GM21526 (cell line): Measurements from ENCODE around the gene SAMD4A.

Experiments
- ATAC-seq: cut with Tn5 transposase; IDR thresholded peaks from one replicate; pipeline ENCODE4 v1.9.1; 2021; ENCODE audit warnings: moderate library complexity; ENCODE audit not compliant: unreplicated experiment, low FRiP score

The SAMD4A gene

GRCh38 chr14:54653712-54654469 lies 87.0 kb downstream of the SAMD4A start:
- ATAC-seq: no peak

DNA sequence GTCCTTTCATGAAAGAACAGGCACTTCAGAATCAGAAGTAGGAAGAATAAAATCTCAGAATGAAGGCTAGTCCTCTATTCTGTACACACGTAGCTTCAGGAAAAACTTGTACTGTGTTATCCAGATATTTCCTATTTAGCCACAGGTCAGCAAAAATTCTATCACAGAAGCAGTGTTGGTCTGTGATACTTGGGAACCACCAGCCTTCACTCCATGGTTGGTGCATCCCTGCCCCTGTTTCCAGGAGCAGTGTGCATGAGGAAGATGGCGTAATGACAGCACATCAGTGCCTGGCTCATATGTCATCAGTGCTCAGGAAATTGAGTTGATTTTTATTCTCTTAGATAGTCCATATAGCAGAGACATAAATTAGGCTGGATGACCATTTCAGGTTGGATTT lies 87.7 kb downstream of the SAMD4A start:
- no peak for ATAC-seq

- ATAC-seq: no peak
These were observed 91.9 kb downstream of the SAMD4A start for GRCh38 chr14:54658836-54659235.

- ATAC-seq: no peak
These were observed 92.4 kb downstream of the SAMD4A start for GRCh38 chr14:54659365-54659764.

- ATAC-seq: no peak
These were observed 93.7 kb downstream of the SAMD4A start for GRCh38 chr14:54660604-54661111.

DNA sequence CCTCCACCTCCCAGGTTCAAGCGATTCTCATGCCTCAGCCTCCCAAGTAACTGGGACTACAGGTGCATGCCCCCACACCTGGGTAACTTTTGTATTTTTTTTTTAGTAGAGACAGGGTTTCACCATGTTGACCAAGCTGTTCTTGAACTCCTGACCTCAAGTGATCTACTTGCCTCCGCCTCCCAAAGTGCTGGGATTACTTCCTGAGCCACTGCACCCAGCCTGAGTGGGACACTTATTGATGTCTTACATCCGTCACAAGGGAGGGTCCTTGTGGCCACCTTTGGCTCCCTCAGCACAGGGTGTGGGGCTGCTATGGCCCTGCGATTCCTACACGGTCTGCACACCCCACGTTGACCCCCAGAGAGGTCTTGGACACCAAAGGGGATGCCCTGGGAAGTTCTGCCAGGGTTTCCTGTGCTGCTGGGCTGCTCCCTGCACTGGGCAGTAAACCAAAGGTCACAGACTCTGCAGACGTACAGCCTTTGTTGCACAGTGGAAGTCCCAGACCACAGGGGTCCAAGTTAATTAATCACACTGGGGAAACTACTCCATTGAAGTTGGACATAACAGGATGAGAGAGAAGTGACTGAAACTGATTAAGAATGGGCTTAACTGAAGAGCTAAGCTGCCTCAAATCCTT lies 95.7 kb downstream of the SAMD4A start:
- ATAC-seq: no peak

DNA sequence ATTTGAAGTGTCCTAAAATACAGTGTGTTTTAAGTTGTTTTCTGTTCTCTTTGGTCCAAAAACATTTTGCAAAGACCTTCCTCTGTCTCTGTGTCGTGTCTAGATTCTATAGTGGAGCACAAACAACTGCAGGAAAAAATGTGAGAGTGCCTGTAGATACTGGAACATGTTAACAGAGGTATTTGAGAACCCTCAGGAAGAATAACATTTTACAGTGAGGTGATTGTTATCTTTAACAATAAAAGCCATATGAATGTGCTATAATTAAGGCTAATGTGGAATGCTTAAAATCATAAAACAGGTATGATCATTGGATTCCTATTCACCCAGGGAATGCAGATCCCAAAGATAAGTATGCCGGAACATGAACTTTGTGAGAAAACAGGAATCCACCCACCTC lies 98.0 kb downstream of the SAMD4A start:
- ATAC-seq: no peak

DNA sequence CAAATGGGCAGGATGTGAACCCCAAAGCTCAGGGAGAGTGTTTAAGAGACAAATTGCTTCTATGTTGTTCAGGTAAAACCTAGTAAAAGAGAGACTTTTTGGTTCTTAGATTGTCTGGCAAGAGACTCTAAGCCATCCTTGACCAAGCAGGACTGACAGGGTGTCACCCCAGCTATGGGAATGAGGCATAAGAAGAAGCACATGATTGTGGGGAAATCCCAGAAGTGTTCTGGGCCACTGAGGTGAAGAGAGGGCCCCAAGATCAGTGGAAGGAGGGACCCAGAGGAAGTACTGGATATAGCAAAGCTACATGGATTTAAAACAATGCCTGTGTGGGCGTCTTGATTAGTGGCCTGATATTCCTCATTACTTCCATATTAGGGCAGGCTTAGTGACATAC lies 99.0 kb downstream of the SAMD4A start:
- ATAC-seq: no peak

- no peak for ATAC-seq
These were observed 100.3 kb downstream of the SAMD4A start for GRCh38 chr14:54667026-54667744.

GRCh38 chr14:54667764-54668163 lies 100.8 kb downstream of the SAMD4A start:
- ATAC-seq: no peak

DNA sequence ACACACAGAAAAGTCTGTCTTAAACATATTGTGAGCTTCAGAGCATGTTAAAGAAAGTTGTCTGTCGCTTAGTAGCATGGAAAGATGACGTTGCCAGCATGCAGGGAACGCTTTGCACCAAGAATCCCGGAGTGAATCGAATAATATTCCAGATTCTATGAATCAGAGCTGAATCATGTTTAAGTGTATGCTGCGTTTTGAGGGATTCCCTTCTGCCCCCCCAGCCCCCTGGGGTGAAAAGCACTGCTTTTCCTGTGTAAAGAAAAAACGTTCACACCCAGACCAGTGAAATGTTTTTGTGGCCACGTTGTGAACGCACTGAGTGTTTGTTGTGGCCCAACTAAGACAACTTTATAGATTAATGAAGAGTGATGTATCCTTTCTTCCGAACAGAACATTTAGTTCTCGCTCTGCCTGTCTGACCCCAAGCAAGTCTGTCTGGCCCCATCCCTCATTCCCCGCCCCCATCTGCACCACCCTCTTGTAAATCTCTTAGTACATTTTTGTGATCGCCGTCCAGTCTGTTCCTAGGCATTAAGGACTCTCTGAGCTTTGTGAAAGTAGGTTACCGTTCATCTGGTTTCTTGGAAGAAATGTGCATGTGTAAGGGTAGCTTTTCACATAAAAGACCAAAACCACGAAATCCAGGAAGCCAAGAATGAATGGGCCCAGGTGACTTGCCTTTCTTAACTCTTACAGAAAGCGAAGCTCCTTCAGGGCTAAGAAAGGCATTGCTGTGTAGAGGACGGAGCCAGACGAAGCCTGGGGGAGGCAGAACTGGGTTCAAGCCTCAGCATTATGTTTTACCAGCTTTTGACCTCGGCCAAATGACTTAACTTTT lies 103.0 kb downstream of the SAMD4A start:
- ATAC-seq: no peak

GRCh38 chr14:54671537-54671936 lies 104.6 kb downstream of the SAMD4A start:
- ATAC-seq: no peak

GRCh38 chr14:54672181-54672580 lies 105.3 kb downstream of the SAMD4A start:
- no peak for ATAC-seq

DNA sequence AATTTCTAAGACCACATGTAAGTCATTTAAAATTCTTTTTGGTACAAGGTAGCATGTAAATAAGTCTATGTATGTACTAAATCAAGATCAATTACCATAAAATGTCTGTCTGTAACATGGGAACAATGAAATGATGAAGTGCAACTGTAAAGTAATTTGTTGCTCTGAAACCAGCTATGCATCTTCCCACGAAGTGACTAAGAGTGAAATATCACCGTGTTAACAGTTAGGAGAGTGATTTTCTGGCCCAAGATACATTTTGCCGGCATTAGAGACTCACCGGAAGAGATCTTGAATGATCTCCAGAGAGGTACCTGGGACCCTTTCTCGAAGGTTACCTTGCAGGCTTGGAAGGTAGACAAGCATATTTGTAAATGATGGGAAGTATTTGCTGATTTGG lies 105.8 kb downstream of the SAMD4A start:
- ATAC-seq: no peak

GRCh38 chr14:54673193-54674045 lies 106.5 kb downstream of the SAMD4A start:
- no peak for ATAC-seq

DNA sequence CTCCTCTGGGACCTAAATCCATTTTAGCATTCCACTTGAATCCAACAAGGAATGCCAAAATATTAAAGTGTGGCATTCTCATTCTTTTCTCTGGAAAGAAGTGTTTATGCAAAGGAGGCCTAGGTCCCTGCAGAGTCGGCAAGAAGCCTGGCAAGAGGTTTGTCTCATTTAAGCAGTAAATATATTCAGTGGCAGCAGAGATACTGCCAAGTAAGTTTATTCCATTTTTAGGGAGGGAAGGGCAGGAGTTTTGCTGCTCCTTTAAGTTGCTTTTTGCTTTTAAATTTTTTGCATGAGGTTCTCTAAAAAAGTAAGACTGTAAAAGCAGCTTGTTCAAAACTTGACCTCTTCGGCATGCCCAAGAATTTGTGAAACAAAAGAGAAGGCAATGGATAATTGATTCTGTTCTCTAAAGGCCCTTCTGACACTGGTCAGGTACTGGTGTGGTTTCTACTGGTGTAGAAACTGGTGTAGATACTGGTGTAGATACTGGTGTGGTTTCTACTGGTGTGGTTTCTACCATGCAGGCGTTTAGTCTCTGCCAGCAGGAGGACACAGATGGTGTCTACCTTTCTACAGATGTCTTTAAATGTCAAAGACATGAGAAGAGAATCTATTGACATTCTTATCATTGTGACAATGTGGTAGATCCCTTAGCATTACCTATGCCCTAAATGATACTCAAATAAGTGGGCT lies 107.3 kb downstream of the SAMD4A start:
- ATAC-seq: no peak

DNA sequence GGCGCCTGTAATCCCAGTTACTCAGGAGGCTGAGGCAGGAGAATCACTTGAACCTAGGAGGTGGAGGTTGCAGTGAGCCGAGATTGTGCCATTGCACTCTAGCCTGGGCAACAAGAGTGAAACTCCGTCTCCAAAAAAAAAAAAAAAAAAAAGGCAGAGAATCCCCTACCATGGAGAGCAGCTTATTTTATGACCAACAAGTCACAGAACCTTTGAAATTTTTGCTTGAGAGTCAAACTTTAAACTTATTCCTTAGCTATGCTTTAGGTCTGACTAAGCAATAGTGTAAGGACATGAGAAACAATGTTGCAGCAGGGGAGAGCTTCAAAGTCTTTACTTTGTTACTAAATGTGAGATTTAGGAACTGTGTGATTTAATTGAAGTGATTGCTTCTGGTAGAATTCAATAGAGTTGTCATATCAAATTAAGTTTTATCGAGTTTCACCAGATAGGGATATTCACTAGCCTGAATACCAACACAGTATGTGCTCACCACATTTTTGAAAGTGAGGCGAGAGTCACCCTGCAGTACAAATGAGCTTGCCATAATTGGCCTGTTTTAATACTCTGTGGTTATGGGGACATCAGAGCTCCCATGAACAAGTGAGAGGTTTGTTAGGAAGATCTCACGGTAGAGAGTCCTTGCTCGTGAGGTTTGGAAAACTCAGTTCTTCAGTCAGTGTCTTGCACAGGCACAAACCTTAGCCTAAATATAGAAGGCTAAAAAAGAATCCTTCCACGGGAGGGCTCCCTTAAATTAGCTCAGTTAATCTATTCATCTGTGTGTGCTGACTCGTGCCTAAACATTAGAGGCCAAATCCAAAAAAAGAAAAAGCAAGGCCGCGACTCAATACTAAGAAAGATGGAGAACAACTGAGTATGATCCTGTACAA lies 108.6 kb downstream of the SAMD4A start:
- ATAC-seq: no peak
